Measurements from ENCODE around the gene HSDL1.

DNA sequence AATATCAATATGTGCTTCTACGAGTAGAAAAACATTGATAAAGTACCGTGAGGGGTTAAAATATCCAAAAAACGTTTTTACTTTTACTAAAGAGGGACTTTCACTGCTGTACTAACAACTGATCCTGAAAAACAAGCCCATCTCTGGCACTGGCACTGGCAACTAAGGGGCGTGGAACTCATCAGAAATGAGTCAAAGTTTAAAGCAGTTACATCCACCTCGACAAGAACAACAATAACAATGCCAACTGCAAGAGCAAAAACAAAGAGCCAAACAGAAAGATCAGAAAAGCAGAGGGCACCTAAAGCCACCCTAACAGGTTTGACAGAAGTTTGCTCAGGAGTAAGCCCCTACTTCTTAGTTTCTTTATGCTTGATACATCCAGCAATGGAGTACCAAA lies 41.3 kb downstream of the HSDL1 start:
- TF ChIP-seq, protein P1, sequence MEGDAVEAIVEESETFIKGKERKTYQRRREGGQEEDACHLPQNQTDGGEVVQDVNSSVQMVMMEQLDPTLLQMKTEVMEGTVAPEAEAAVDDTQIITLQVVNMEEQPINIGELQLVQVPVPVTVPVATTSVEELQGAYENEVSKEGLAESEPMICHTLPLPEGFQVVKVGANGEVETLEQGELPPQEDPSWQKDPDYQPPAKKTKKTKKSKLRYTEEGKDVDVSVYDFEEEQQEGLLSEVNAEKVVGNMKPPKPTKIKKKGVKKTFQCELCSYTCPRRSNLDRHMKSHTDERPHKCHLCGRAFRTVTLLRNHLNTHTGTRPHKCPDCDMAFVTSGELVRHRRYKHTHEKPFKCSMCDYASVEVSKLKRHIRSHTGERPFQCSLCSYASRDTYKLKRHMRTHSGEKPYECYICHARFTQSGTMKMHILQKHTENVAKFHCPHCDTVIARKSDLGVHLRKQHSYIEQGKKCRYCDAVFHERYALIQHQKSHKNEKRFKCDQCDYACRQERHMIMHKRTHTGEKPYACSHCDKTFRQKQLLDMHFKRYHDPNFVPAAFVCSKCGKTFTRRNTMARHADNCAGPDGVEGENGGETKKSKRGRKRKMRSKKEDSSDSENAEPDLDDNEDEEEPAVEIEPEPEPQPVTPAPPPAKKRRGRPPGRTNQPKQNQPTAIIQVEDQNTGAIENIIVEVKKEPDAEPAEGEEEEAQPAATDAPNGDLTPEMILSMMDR (IDR thresholded peaks at IDR 0.05): no peak
- TF ChIP-seq POLR2AphosphoS5 (IDR thresholded peaks at IDR 0.05) (no peak), EP300 (IDR thresholded peaks at IDR 0.05) (no peak)
